Endothelial cell of umbilical vein (primary cell): Measurements from ENCODE around the gene PNMA1. TPM values are rescaled to one million over a fixed set of nuclear protein-coding genes. Genes with fewer than 3 reads are reported as not detected.

Experiments used
- BruUV-seq: library from RNA; stranded (reverse); fragments of 400-500 nt; replicated peaks from 2 replicates; lab custom pipeline; 2021; lab: Mats Ljungman, UMichigan
- CTCF ChIA-PET: fragments of 300-600, 350-600 bp; sonication (Branson Sonifier 250); formaldehyde crosslinking; loops from one replicate; lab custom pipeline; 2021; ENCODE audit warnings: antibody characterized with exemption, inconsistent platforms; lab: Charles Lee
- POLR2A ChIA-PET: fragments of 300-600, 350-600 bp; sonication (Branson Sonifier 250); formaldehyde crosslinking; loops from one replicate; lab custom pipeline; 2021; ENCODE audit warnings: antibody characterized with exemption, inconsistent platforms; lab: Charles Lee
- DNase-seq: peaks from one replicate; pipeline ENCODE4 v3.0.0-alpha.2; 2011; ENCODE audit warnings: low read depth, low spot score
- FAIRE-seq: peaks from 2 replicates; lab custom pipeline; 2011; peaks lifted over from hg19 to GRCh38; lab: Jason Lieb, UNC
- H2AFZ ChIP-seq: 2 replicates; pipeline ENCODE4 v1.6.0; 2012; ENCODE audit warnings: low read depth, low read length, control low read depth, inconsistent platforms
- H3K27ac ChIP-seq: 2 replicates; pipeline ENCODE4 v1.5.1; 2011; ENCODE audit warnings: low read depth, mild to moderate bottlenecking, control low read depth, low read length, moderate library complexity; ENCODE audit not compliant: insufficient read depth
- H3K27me3 ChIP-seq, 2 experiments: 2 replicates each; pipeline versions ENCODE4 v1.6.0 to v1.6.1; 2011; ENCODE audit warnings: low read length in 2 of 2, mixed read lengths in 1 of 2; ENCODE audit not compliant: control insufficient read depth in 2 of 2, insufficient read depth in 2 of 2
- H3K36me3 ChIP-seq, 2 experiments: 2 replicates in 1 of 2; 3 replicates in 1 of 2; pipeline ENCODE4 v1.5.1; 2011; ENCODE audit warnings: low read length in 2 of 2, mild to moderate bottlenecking in 1 of 2, moderate library complexity in 1 of 2; ENCODE audit not compliant: control insufficient read depth in 2 of 2, insufficient read depth in 2 of 2; ENCODE audit errors: extremely low read depth in 1 of 2
- H3K4me1 ChIP-seq: 3 replicates; pipeline ENCODE4 v1.5.1; 2011; ENCODE audit warnings: mild to moderate bottlenecking, low read length; ENCODE audit not compliant: control insufficient read depth, insufficient read depth; ENCODE audit errors: extremely low read depth
- H3K4me2 ChIP-seq: 2 replicates; pipeline ENCODE4 v1.6.1; 2011; ENCODE audit warnings: low read length, control low read depth, mixed read lengths; ENCODE audit not compliant: insufficient read depth
- H3K4me3 ChIP-seq, 3 experiments: fragments of 200-600 bp in 1 of 3; sonication (generic), shearing (Covaris generic) in 1 of 3; replicated peaks in 1 of 3; 2 replicates each; pipeline ENCODE4 v1.5.1; 2011 to 2016; ENCODE audit warnings: control low read depth in 3 of 3, low read length in 3 of 3, mild to moderate bottlenecking in 2 of 3, inconsistent platforms in 1 of 3, low read depth in 1 of 3, moderate library complexity in 1 of 3; ENCODE audit not compliant: insufficient read depth in 1 of 3
- H3K79me2 ChIP-seq: 2 replicates; pipeline ENCODE4 v1.6.0; 2012; ENCODE audit warnings: low read length, inconsistent platforms; ENCODE audit not compliant: control insufficient read depth, insufficient read depth
- H3K9ac ChIP-seq: replicated peaks from 2 replicates; pipeline ENCODE3; 2011; ENCODE audit warnings: low read length, control low read depth; ENCODE audit not compliant: insufficient read depth; ENCODE audit errors: extremely low read depth
- H3K9me1 ChIP-seq: replicated peaks from 3 replicates; pipeline ENCODE4 v1.6.0; 2011; ENCODE audit warnings: mild to moderate bottlenecking, low read length; ENCODE audit not compliant: control insufficient read depth, insufficient read depth; ENCODE audit errors: extremely low read depth
- H3K9me3 ChIP-seq: replicated peaks from 2 replicates; pipeline ENCODE4 v1.5.1; 2012; ENCODE audit warnings: low read length, inconsistent platforms; ENCODE audit not compliant: control insufficient read depth, insufficient read depth
- H4K20me1 ChIP-seq: replicated peaks from 2 replicates; pipeline ENCODE3; 2011; ENCODE audit warnings: mild to moderate bottlenecking, low read length; ENCODE audit not compliant: control insufficient read depth, insufficient read depth; ENCODE audit errors: extremely low read depth
- EZH2 ChIP-seq: IDR thresholded peaks from 2 replicates; pipeline ENCODE4 v1.6.1; 2012; ENCODE audit warnings: borderline replicate concordance, low read depth, mild to moderate bottlenecking, moderate library complexity, low read length, inconsistent platforms; ENCODE audit not compliant: severe bottlenecking
- FOS ChIP-seq: IDR thresholded peaks from 2 replicates; pipeline ENCODE4 v1.6.1; 2011; ENCODE audit warnings: mild to moderate bottlenecking, low read length, moderate library complexity, borderline replicate concordance; ENCODE audit not compliant: insufficient read depth
- GATA2 ChIP-seq: IDR thresholded peaks from 2 replicates; pipeline ENCODE4 v1.7.0; 2011; ENCODE audit warnings: low read depth, mild to moderate bottlenecking, moderate library complexity, mixed read lengths, low read length; ENCODE audit not compliant: insufficient read length, insufficient read depth
- JUN ChIP-seq: IDR thresholded peaks from 2 replicates; pipeline ENCODE4 v1.6.1; 2011; ENCODE audit warnings: borderline replicate concordance, low read depth; ENCODE audit not compliant: insufficient read length, insufficient read depth
- MYC ChIP-seq: IDR thresholded peaks from one replicate; pipeline ENCODE4 v1.6.1; 2011; ENCODE audit warnings: mild to moderate bottlenecking, low read depth, low read length
- POLR2A ChIP-seq: IDR thresholded peaks from 2 replicates; pipeline ENCODE4 v1.6.1; 2012; ENCODE audit warnings: low read depth, mild to moderate bottlenecking, control low read depth, low read length
- POLR2AphosphoS5 ChIP-seq: IDR thresholded peaks from 2 replicates; pipeline ENCODE4 v1.6.1; 2012; ENCODE audit warnings: low read depth, mild to moderate bottlenecking, control low read depth, low read length, moderate library complexity; ENCODE audit not compliant: insufficient read depth
- dilution Hi-C: fragments of 300-500 bp; cut with MboI; formaldehyde crosslinking; loops from one replicate; pipeline ENCODE4 v1.15.0; 2019; ENCODE audit warnings: low sequenced_read_pairs; ENCODE audit not compliant: extremely low pct_ligation_motif_present
- intact Hi-C: fragments of 100-400 bp; cut with micrococcal nuclease; formaldehyde crosslinking; loops from one replicate; pipeline ENCODE4 v1.10.0; 2022
- polyA plus RNA-seq, 4 experiments: library from polyadenylated mRNA; depleted of rRNA in 3 of 4; stranded (reverse) in 3 of 4; unstranded in 1 of 4; fragments of >200 nt; gene quantifications; 2 replicates each; pipeline versions ENCODE4 v1.2.1 to v1.2.3, GENCODE V29; 2011 to 2012; ENCODE audit warnings: missing spikeins in 1 of 4
- total RNA-seq: library from RNA; stranded (reverse); gene quantifications from 2 replicates; pipeline ENCODE4 v1.2.3, GENCODE V29; 2021
- TF ChIP-seq, protein P1 (sequence below): IDR thresholded peaks from 2 replicates; pipeline ENCODE4 v1.6.1; 2011; ENCODE audit not compliant: insufficient read depth, insufficient read length
- TF ChIP-seq, protein P2 (sequence below), 2 donors: IDR thresholded peaks; 1 replicate in 1 of 2; 2 replicates in 1 of 2; pipeline ENCODE4 v1.5.1; 2011; ENCODE audit warnings: low read length in 2 of 2, mild to moderate bottlenecking in 2 of 2, moderate library complexity in 2 of 2, control low read depth in 1 of 2, inconsistent platforms in 1 of 2, low read depth in 1 of 2; ENCODE audit not compliant: insufficient read depth in 1 of 2; ENCODE audit errors: extremely low read depth in 1 of 2

PNMA1 gene
- total and polyA plus RNA-seq, 2 donors (not counting 3 experiments of a cell fraction or from before 2014, with no cell fraction given): 29.8 to 82.6 TPM

DNA sequence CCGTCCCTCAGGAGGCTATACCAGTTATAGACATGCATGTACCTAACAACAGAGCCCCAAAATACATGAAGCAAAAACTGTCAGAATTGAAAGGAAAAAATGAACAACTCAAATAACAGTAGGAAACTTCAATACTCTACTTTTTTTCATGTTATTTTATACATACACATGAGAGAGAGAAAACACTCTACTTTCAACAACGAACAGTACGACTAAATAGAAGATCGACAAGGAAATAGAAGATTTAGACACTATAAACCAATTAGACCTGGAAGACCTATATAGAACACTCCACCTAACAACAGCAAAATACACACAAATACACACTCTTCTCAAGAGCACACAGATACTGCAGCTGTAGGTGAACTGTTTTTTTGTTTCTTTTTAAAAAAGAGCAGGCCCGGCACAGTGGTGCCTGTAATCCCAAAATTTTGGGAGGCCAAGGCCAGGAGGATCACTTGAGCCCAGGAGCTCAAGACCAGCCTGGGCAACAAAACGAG lies 34.7 kb upstream of the PNMA1 start:
- DNase-seq (no peak), FAIRE-seq (no peak)
- H3K36me3 ChIP-seq: no peaks in the 10 kb centered on the region
- TF ChIP-seq JUN (no peak), MYC (no peak), POLR2AphosphoS5 (no peak), POLR2A (no peak), EZH2 (no peak)
- TF ChIP-seq, protein P1, sequence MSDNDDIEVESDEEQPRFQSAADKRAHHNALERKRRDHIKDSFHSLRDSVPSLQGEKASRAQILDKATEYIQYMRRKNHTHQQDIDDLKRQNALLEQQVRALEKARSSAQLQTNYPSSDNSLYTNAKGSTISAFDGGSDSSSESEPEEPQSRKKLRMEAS: no peak
- H3K4me2 ChIP-seq: peak overlapping the region; percentile 32
- dilution Hi-C loops (no loop called here), intact Hi-C loops (no loop called here)
- H4K20me1 ChIP-seq: no peaks in the 10 kb centered on the region
- CTCF ChIA-PET: interaction anchor here (1.0 to 2.4 kb wide), 5 partner anchors 8 to 77 kb away, joined by 3 to 16 read pairs (median 5); no protein-coding TSS in a partner anchor
- no peak overlapping the region for H3K4me3 ChIP-seq
- H3K9ac ChIP-seq: no peak overlapping the region
- BruUV-seq: no TSS peak
- peaks cover 74% of the 10 kb centered on the region for H3K4me1 ChIP-seq
- H3K9me3 ChIP-seq: no peaks in the 10 kb centered on the region
- no peaks in the 10 kb centered on the region for H3K9me1 ChIP-seq
- no peak overlapping the region for H2AFZ ChIP-seq
- POLR2A ChIA-PET: no interaction called here
- peaks cover 91% of the 10 kb centered on the region for H3K79me2 ChIP-seq
- peak overlapping the region; percentile 30 for H3K27ac ChIP-seq
- H3K27me3 ChIP-seq: no peaks in the 10 kb centered on the region

DNA sequence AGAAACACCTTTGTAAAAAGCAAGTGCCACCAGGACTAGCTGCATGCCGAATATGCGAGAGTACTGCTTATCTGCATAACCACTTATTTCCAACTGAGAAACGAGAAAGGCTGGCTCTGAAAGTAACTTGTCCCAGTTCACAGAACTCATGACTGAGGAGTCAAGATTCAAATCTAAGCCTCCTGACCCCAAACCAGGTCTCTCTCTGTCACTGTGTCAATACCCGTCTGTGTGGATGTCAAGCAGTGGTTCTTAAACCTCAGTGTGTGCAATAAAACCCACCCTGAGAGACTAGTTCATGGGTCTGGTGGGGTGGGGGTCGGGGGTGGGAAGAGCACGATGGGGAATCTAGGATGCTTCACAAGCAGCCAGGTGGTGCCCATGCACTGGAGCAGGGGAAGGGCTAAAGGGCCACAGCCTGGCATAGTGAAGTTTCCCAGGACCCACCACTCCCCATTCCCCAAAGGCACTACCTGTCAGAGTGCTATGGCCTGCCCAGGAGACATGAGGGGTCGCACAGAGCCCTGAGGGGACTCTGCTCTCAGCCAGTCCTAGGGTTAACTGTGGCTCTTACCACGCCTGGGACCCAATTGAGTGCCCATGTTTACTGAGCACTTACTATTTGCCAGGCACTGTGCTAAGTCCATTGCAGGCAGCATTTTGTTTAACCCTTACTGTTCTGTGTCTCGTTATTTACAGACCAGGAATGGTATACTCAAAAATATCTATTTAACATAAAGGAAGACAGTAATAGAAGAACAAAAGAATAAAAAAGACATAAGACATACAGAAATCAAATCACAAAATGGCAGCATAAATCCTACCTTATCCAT lies 33.4 kb upstream of the PNMA1 start:
- no TSS peak for BruUV-seq
- dilution Hi-C loops (no loop called here), intact Hi-C loops (no loop called here)
- Histone ChIP-seq H3K4me1 (peaks cover 78% of the 10 kb centered on the region), H3K27ac (no peak overlapping the region), H3K4me2 (no peak overlapping the region), H3K9me3 (no peaks in the 10 kb centered on the region), H3K9ac (no peak overlapping the region), H4K20me1 (no peaks in the 10 kb centered on the region), H3K4me3 (no peak overlapping the region), H3K36me3 (no peaks in the 10 kb centered on the region), H3K9me1 (no peaks in the 10 kb centered on the region), H2AFZ (no peak overlapping the region), H3K27me3 (no peaks in the 10 kb centered on the region), H3K79me2 (peaks cover 100% of the 10 kb centered on the region)
- no peak for FAIRE-seq
- DNase-seq: no peak
- CTCF ChIA-PET: interaction anchor here (8.1 to 8.9 kb wide), 2 partner anchors 11 to 17 kb away, joined by 91 read pairs; a partner anchor contains a TSS
- POLR2A ChIA-PET: interaction anchor here (0.6 kb wide), 1 partner anchor 12 kb away, joined by 3 read pairs; a partner anchor contains a TSS
- TF ChIP-seq, protein P1: no peak
- no peak for TF ChIP-seq MYC
- TF ChIP-seq, protein P2, sequence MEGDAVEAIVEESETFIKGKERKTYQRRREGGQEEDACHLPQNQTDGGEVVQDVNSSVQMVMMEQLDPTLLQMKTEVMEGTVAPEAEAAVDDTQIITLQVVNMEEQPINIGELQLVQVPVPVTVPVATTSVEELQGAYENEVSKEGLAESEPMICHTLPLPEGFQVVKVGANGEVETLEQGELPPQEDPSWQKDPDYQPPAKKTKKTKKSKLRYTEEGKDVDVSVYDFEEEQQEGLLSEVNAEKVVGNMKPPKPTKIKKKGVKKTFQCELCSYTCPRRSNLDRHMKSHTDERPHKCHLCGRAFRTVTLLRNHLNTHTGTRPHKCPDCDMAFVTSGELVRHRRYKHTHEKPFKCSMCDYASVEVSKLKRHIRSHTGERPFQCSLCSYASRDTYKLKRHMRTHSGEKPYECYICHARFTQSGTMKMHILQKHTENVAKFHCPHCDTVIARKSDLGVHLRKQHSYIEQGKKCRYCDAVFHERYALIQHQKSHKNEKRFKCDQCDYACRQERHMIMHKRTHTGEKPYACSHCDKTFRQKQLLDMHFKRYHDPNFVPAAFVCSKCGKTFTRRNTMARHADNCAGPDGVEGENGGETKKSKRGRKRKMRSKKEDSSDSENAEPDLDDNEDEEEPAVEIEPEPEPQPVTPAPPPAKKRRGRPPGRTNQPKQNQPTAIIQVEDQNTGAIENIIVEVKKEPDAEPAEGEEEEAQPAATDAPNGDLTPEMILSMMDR (IDR thresholded peaks at IDR 0.05; ENCODE audit: extremely low read depth in 1 of 2, insufficient read depth in 1 of 2, low read depth in 1 of 2, low read length in 2 of 2): no peak
- TF ChIP-seq POLR2AphosphoS5: no peak
- TF ChIP-seq FOS: no peak
- no peak for TF ChIP-seq POLR2A
- TF ChIP-seq GATA2: no peak
- TF ChIP-seq EZH2: no peak
- TF ChIP-seq JUN: no peak
